GM12874 (cell line): ENCODE data around the gene MACROD2.

ENCODE experiments used
- TF ChIP-seq, protein P1 (sequence below): IDR thresholded peaks from 2 replicates; pipeline ENCODE4 v1.5.1; 2011; ENCODE audit warnings: low read depth, mild to moderate bottlenecking, control low read depth, low read length, moderate library complexity; ENCODE audit not compliant: insufficient read depth

The MACROD2 gene

DNA sequence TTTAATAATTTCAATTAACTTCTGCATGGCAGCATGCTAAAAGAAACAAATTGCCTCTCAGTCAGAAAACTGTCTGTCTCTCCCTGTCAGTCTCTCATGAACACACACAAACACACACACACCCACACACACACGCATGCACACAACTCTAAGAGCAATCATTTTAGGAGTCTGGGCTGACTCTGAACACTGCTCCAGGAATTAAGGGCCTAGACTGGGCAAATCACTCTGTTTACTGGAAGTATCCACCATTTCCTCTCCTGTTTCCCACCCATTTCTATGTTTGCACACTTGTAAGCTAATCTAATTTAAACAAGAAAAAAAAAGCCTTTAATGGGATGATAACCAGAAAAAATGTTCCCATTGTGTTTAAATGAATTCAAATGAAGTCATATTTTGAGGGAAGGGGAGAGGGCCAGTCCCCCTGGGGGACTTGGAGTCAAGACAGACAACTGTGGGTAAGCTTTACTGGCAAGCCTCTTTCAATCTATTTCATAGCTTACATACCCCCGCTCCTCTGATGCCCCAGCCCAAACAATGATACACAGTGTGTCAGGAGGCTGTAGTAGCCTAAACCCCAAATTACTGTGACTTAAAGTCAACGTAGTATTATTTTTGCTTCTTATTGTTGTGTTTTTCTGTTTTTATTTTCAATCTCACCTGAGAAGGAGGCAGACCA is 789.9 kb downstream of the MACROD2 start:
- TF ChIP-seq, protein P1, sequence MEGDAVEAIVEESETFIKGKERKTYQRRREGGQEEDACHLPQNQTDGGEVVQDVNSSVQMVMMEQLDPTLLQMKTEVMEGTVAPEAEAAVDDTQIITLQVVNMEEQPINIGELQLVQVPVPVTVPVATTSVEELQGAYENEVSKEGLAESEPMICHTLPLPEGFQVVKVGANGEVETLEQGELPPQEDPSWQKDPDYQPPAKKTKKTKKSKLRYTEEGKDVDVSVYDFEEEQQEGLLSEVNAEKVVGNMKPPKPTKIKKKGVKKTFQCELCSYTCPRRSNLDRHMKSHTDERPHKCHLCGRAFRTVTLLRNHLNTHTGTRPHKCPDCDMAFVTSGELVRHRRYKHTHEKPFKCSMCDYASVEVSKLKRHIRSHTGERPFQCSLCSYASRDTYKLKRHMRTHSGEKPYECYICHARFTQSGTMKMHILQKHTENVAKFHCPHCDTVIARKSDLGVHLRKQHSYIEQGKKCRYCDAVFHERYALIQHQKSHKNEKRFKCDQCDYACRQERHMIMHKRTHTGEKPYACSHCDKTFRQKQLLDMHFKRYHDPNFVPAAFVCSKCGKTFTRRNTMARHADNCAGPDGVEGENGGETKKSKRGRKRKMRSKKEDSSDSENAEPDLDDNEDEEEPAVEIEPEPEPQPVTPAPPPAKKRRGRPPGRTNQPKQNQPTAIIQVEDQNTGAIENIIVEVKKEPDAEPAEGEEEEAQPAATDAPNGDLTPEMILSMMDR, result no peak

DNA sequence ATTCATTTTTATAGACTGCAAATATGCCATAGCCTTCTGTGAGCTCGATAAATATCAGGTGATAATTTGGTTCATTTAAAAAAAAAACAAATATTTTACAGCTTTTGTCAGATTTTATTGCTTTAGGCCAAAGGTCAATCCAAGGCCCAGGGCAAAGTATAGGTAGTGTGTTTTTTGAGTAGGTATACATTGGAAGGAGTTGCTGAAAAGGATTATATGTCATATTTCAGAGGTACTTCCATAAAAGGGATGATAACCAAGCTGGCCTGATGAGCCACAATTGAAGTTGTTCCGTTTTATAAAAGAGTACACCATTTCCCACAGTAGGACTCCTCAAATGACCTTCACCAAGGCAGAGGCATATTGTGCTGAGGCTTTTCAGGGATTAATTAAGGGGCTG is 794.9 kb downstream of the MACROD2 start:
- TF ChIP-seq, protein P1, result no peak

DNA sequence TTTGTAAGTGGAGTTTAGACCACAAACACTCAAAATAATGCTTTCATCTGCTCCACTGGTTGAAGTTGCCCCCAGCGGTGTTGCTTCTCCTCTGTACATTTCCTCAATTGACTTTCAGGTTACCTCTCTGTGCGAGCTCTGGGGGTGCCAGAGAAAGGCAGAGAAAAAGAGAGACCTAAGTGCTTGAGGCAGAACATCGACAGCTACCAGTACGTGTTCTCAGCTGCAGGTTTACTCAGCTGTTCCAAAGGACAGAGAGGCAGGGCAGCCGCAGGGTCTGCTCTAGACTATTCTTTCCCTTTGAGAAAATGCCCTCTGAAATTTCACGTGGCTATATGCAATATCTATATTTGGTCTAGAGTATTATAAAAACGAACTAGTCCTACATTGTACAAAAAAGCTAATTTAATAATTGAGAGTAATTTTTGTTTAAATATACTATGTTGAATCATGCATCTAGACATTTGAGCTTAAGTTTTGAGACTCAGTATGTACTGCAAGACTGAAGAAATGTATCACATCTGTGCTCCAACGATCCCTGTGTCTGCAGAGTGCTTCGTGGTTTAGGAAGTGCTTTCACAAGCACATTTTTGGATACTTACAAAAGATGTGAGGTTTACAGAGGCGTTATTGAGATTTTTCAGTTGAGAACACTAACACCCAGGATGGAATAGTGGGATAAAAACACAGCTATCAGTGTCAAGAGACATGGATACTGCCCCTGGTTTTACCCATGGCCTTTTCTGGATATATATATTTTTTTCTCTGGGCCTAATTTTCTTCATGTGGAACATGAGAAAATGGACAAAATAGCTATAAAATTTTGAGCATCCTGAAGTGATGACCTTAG is 795.7 kb downstream of the MACROD2 start:
- TF ChIP-seq, protein P1, result no peak

DNA sequence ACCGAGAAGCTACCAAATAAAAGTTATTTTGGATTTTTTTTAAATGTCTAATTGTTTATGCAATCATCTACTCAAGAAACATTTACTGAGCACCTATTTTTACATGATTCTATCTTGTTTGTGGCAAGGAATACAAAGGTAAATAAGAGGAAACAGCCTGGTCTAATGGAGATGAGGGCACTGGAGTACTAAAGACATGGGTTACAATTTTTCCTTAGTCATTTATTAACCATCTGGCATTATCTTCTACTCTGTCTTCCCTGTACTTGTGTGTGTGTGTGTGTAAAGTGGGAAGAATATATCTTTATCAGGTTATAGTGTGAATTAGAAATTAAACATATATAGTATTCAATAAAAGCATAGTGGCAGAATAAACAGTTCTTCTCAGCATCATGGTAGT is 797.6 kb downstream of the MACROD2 start:
- TF ChIP-seq, protein P1, result no peak

DNA sequence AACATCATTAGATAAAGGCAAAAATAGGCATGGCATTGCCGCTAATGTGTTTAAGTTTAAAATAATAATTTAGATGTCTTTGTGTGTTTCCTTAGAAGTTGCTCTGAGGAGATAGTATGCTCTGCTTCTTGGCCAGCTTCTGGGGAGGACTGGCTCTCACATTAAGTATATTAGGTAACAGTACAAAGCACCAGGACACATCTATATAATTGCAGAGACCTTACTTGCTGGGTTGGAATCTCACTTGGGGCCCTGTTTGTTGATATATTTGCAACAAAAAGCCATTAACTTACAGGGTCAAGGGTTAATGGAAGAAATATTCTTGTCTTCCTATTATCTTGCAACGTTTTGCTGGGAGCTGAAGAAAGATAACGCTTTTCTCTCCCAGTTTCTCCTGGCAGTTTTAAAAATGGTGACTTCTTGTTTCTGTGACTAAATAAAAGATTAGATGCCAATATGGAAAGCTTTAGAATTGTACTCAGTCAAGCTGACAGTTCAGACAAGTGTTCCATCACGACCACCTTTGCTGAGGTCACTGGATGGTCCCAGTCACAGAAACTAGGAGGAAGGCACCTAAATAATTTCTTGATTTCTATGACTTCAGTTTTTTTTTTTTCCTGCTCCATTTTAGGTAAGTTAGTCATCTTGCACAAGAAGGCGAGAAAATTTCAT is 804.4 kb downstream of the MACROD2 start:
- TF ChIP-seq, protein P1, result no peak

DNA sequence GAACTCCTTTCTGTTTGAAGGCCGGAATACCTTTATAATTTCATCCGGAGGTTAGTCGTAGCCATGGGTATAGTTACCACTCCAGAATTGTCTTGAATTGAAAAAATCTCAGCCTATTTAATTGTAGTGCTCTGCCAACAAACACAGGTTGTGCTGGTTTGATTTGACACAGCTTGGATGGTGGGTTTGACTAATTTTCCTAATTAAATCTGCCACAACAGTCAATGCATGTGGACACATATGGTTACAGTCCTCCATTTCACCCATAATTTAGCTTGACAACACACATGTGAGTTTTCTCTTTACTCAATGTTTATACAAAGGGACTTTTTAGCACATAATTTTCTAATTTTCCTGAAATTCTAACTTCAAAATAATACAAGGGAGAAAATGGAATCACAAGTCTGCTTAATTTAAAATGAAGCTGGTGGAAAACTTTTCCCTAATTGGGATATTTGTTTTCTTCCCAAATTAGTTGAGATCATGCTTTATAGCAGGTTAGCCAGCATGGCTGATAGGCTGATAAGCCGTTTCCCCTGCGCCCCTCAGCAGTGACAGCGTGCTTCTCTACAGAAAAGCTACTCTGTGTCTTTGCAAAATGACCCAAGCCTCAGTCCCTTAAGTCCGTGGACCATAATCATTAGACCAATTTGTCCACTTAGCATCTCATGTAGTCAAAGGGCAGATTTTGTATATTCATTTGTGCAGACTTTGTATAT is 805.5 kb downstream of the MACROD2 start:
- TF ChIP-seq, protein P1, result no peak
